Measurements from ENCODE around the gene FSTL3. TPM values are rescaled to one million over a fixed set of nuclear protein-coding genes. Genes with fewer than 3 reads are reported as not detected.

Gene FSTL3
- total RNA-seq, 2 donors from 2014 or later = 72.4 to 236 TPM

DNA sequence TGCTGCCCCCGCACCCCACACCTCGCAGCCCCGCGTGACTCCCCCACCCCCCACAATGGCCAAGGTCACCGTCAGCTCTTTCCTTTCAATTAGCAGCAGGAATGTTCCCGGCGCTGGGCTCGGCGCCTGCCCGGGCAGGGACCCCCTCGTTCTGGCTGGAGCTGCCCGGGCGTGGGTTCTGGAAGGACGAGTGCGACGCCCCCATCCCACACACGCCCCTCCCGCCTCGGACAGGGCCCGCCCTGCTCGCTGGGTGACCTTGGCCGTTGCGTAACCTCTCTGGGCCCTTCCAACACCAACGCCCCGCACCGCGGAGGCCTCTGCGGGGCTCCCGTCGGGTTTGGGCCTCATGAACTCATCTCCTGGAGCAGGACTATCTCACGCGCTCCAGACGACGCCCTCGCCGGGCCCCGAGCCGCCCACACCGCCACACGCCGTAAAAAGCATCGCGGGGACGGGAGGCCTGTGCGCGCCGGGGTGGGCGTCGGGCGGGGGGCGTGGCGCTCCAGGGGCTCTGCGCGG, 42.9 kb downstream of the FSTL3 start:
- Histone ChIP-seq H3K27me3 (peaks cover 0 to 5% of the 10 kb centered on the region in 2 donors), H3K4me1 (peaks cover 11% of the 10 kb centered on the region), H3K36me3 (replicated peaks in 1 of 2; ENCODE audit: insufficient read depth in 1 of 2, low read depth in 2 of 2) (no peaks in the 10 kb centered on the region), H3K9me3 (peaks cover 0 to 6% (median 0%) of the 10 kb centered on the region in 3 donors), H3K27ac (peak overlapping the region in 1 of 4 donors; percentile 21), H3K4me3 (no peak overlapping the region)
- ATAC-seq (peak; percentile 33), DNase-seq (peak in 3 of 4 donors; percentile 34 to 41 (median 37))
- intact Hi-C loops (cut with DNase I) = no loop called here
- 10% methylated on average over 50 of the region's 54 CpGs; no CpG with 5 or more reads in 1 of the 2 donors for WGBS, 2 donors
- no peak for TF ChIP-seq POLR2A (IDR thresholded peaks at IDR 0.05)
- TF ChIP-seq, protein P1, sequence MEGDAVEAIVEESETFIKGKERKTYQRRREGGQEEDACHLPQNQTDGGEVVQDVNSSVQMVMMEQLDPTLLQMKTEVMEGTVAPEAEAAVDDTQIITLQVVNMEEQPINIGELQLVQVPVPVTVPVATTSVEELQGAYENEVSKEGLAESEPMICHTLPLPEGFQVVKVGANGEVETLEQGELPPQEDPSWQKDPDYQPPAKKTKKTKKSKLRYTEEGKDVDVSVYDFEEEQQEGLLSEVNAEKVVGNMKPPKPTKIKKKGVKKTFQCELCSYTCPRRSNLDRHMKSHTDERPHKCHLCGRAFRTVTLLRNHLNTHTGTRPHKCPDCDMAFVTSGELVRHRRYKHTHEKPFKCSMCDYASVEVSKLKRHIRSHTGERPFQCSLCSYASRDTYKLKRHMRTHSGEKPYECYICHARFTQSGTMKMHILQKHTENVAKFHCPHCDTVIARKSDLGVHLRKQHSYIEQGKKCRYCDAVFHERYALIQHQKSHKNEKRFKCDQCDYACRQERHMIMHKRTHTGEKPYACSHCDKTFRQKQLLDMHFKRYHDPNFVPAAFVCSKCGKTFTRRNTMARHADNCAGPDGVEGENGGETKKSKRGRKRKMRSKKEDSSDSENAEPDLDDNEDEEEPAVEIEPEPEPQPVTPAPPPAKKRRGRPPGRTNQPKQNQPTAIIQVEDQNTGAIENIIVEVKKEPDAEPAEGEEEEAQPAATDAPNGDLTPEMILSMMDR (IDR thresholded peaks at IDR 0.05) = no peak

DNA sequence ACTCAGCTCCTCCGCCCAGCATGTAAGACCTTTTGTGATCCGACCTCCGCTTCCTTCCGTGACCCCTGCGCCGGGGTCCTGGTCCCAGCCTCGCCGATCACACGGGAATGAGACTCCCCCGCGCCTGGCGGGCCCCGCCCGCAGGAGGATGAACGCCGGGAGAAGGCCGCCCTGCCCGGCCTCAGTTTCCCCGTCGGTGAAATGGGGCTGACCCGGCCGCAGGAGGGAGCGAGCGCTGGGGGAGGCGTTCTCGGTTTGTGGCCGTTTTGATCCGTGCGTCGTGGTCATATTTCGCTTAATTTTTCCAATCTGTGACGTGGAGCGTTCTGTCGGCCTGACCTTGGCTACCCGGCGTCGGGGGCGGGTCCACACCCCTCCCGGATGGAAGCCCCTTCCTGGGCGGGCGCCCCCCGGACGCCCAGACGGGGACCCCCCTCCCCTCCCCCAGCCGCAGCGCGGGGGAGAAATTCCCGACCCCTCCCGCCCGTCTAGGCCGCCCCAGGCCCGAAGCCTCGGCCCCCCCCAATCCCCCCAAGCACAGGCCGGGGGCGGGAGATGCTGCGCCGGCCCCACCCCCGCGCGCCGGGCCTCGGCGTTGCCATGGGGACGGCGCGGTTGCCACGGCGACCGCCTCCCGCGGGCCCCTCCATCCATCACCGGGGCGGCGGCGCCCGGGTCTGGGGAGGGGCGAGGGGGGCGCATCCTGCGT, 43.6 kb downstream of the FSTL3 start:
- intact Hi-C loops (cut with DNase I) = no loop called here
- Histone ChIP-seq H3K27me3 (peaks cover 0 to 7% of the 10 kb centered on the region in 2 donors), H3K9me3 (peaks cover 0 to 6% (median 0%) of the 10 kb centered on the region in 3 donors), H3K4me3 (no peak overlapping the region), H3K27ac (no peak overlapping the region), H3K36me3 (replicated peaks in 1 of 2; ENCODE audit: insufficient read depth in 1 of 2, low read depth in 2 of 2) (no peaks in the 10 kb centered on the region), H3K4me1 (peaks cover 11% of the 10 kb centered on the region)
- WGBS, 2 donors = 7 to 24% methylated on average over 16 to 56 of the region's 79 CpGs
- no peak for TF ChIP-seq POLR2A (IDR thresholded peaks at IDR 0.05)
- TF ChIP-seq, protein P1 (IDR thresholded peaks at IDR 0.05) = no peak
- ATAC-seq (no peak), DNase-seq (no peak)

DNA sequence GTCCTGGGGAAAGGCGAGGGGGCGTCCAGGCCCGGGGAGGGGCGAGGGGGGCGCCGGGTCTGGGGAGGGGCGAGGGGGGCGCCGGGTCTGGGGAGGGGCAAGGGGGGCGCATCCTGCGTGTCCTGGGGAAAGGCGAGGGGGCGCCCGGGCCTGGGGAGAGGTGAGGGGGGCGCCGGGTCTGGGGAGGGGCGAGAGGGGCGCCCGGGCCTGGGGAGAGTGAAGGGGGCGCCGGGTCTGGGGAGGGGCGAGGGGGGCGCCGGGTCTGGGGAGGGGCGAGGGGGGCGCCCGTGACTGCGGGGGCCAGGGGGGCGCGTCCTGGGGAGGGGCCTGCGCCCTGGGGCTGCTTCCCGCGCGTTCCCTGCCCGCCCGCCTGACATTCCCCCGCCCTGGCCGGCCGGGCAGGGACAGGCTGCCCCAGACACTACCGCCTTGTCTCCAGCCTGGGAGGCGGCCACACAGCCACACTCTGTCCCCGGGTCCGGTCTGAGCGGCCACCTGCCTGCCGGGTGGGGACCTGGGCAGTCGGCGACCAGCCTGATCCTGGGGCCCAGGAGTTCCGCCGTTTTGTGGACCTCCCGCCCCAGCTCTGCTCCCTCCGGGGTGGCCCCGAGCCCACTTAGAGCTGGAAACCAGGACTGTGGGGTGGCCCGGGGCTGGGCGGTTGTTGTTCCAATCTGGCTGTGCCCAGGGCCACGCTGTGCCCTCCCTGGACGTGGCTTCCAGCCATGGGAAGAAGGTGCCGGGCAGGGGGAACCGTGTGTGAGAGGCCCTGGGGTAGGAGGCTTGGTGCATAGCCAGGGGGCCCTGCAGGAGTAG, 44.4 kb downstream of the FSTL3 start:
- no peak for DNase-seq
- Histone ChIP-seq H3K9me3 (peaks cover 0 to 2% (median 0%) of the 10 kb centered on the region in 3 donors), H3K4me3 (no peak overlapping the region), H3K27ac (no peak overlapping the region), H3K36me3 (replicated peaks in 1 of 2; ENCODE audit: insufficient read depth in 1 of 2, low read depth in 2 of 2) (no peaks in the 10 kb centered on the region), H3K27me3 (peaks cover 0 to 7% of the 10 kb centered on the region in 2 donors), H3K4me1 (peaks cover 11% of the 10 kb centered on the region)
- intact Hi-C loops (cut with DNase I) = no loop called here
- WGBS, 2 donors = 19% methylated on average over 30 of the region's 58 CpGs; no CpG with 5 or more reads in 1 of the 2 donors
- TF ChIP-seq POLR2A (IDR thresholded peaks at IDR 0.05) = no peak
- TF ChIP-seq, protein P1 (IDR thresholded peaks at IDR 0.05) = no peak
- ATAC-seq = no peak

DNA sequence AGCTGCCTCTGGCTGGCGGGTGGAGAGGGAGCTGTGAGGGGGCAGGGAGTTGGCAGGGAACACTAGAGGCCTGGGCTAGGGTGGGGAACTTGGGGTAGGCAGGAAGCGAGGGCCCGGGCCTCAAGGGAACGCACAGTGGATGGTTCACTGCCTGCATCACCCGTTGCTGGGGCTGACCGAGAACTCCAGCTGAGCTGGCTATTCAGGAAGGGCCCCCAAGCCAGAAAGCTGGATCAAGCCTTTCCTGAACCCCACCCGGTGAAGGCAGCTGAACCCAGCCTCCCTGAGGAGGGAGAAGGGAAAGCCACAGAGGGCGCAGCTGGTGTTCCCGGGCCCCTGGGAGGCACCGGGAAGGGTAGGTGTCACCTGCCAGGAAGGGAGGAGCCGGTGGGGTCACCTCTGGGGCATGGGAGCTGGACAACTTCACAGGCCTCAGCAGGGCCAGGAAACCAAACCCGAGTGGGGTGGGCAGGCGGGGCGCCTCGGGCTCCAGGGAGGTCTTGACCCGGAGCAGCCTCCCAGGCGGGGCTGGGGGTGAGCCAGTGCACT, 46.4 kb downstream of the FSTL3 start:
- WGBS, 2 donors = 68 to 73% methylated on average over 10 to 17 of the region's 17 CpGs
- ATAC-seq (no peak), DNase-seq (no peak)
- Histone ChIP-seq H3K4me1 (peaks cover 11% of the 10 kb centered on the region), H3K4me3 (no peak overlapping the region), H3K27me3 (peaks cover 0 to 7% of the 10 kb centered on the region in 2 donors), H3K27ac (no peak overlapping the region), H3K9me3 (no peaks in the 10 kb centered on the region), H3K36me3 (replicated peaks in 1 of 2; ENCODE audit: insufficient read depth in 1 of 2, low read depth in 2 of 2) (no peaks in the 10 kb centered on the region)
- intact Hi-C loops (cut with DNase I) = no loop called here
- TF ChIP-seq POLR2A (IDR thresholded peaks at IDR 0.05) = no peak
- TF ChIP-seq, protein P1 (IDR thresholded peaks at IDR 0.05) = no peak
